Pons (tissue), 1 donor: ENCODE measurements around the gene ZNF184.

Experiments used
- DNase-seq: peaks from one replicate; pipeline ENCODE4 v3.0.0-alpha.2; 2016; ENCODE audit warnings: low spot score

The ZNF184 gene

GRCh38 chr6:27479319-27480182 lies 6.6 kb upstream of the ZNF184 start:
- DNase-seq, result peak; percentile 96

- DNase-seq, result peak; percentile 95
Measured at GRCh38 chr6:27478706-27479318, 5.9 kb upstream of the ZNF184 start.

GRCh38 chr6:27478141-27478705 lies 5.3 kb upstream of the ZNF184 start:
- DNase-seq, result no peak

- no peak for DNase-seq
Measured at GRCh38 chr6:27477318-27478013, 4.6 kb upstream of the ZNF184 start.

GRCh38 chr6:27476090-27476489 lies 3.2 kb upstream of the ZNF184 start:
- DNase-seq, result no peak

GRCh38 chr6:27474672-27475071 lies 1.8 kb upstream of the ZNF184 start:
- no peak for DNase-seq

- no peak for DNase-seq
Measured at GRCh38 chr6:27474172-27474465, 1.2 kb upstream of the ZNF184 start.

GRCh38 chr6:27472182-27472616 lies 706 bp downstream of the ZNF184 start:
- DNase-seq, result peak; percentile 66

GRCh38 chr6:27471365-27472115 lies 1.4 kb downstream of the ZNF184 start:
- DNase-seq, result peak; percentile 7

GRCh38 chr6:27470023-27470422 lies 2.9 kb downstream of the ZNF184 start:
- no peak for DNase-seq

GRCh38 chr6:27468334-27468733 lies 4.6 kb downstream of the ZNF184 start:
- DNase-seq, result no peak

- no peak for DNase-seq
Measured at GRCh38 chr6:27452496-27452897, 20.4 kb downstream of the ZNF184 start.

GRCh38 chr6:27451660-27452390 lies 21.1 kb downstream of the ZNF184 start:
- DNase-seq, result no peak

- no peak for DNase-seq
Measured at GRCh38 chr6:27448456-27448855, 24.4 kb downstream of the ZNF184 start.

- DNase-seq, result no peak
Measured at GRCh38 chr6:27442932-27443331, 30.0 kb downstream of the ZNF184 start.

- no peak for DNase-seq
Measured at GRCh38 chr6:27441001-27441400, 31.9 kb downstream of the ZNF184 start.

- no peak for DNase-seq
Measured at GRCh38 chr6:27439371-27439770, 33.5 kb downstream of the ZNF184 start.

GRCh38 chr6:27433714-27434113 lies 39.2 kb downstream of the ZNF184 start:
- no peak for DNase-seq

GRCh38 chr6:27428966-27429365 lies 43.9 kb downstream of the ZNF184 start:
- no peak for DNase-seq

- no peak for DNase-seq
Measured at GRCh38 chr6:27428502-27428901, 44.4 kb downstream of the ZNF184 start.

GRCh38 chr6:27426045-27426620 lies 46.8 kb downstream of the ZNF184 start:
- no peak for DNase-seq
